ENCODE measurements around the gene ASRGL1.

The ASRGL1 gene

GRCh38 chr11:62400760-62401159, 63.5 kb downstream of the ASRGL1 start:
- no peak for TF ChIP-seq POLR2AphosphoS5 (IDR thresholded peaks at IDR 0.05; ENCODE audit: low read depth, low read length)
- TF ChIP-seq TAF1 (IDR thresholded peaks at IDR 0.05; ENCODE audit: borderline replicate concordance, insufficient read depth, low read length): no peak
- no peak for TF ChIP-seq REST (IDR thresholded peaks at IDR 0.05; ENCODE audit: insufficient read depth in 1 of 2, low read depth in 2 of 2, low read length in 2 of 2)
- no peak for TF ChIP-seq FOXP2 (optimal IDR thresholded peaks at IDR 0.05; ENCODE audit: borderline replicate concordance, extremely low read depth, extremely low read length, insufficient read depth)
- TF ChIP-seq SIN3A (IDR thresholded peaks at IDR 0.05; ENCODE audit: borderline replicate concordance, insufficient read depth, low read length): no peak

- TF ChIP-seq TAF1 (IDR thresholded peaks at IDR 0.05; ENCODE audit: borderline replicate concordance, insufficient read depth, low read length) (no peak), REST (IDR thresholded peaks at IDR 0.05; ENCODE audit: insufficient read depth in 1 of 2, low read depth in 2 of 2, low read length in 2 of 2) (no peak), FOXP2 (optimal IDR thresholded peaks at IDR 0.05; ENCODE audit: borderline replicate concordance, extremely low read depth, extremely low read length, insufficient read depth) (no peak), POLR2AphosphoS5 (IDR thresholded peaks at IDR 0.05; ENCODE audit: low read depth, low read length) (no peak), SIN3A (IDR thresholded peaks at IDR 0.05; ENCODE audit: borderline replicate concordance, insufficient read depth, low read length) (no peak)
Measured at GRCh38 chr11:62401356-62401755, 64.1 kb downstream of the ASRGL1 start.

- TF ChIP-seq SIN3A (IDR thresholded peaks at IDR 0.05; ENCODE audit: borderline replicate concordance, insufficient read depth, low read length) (no peak), TAF1 (IDR thresholded peaks at IDR 0.05; ENCODE audit: borderline replicate concordance, insufficient read depth, low read length) (no peak), POLR2AphosphoS5 (IDR thresholded peaks at IDR 0.05; ENCODE audit: low read depth, low read length) (no peak), REST (IDR thresholded peaks at IDR 0.05; ENCODE audit: insufficient read depth in 1 of 2, low read depth in 2 of 2, low read length in 2 of 2) (no peak), FOXP2 (optimal IDR thresholded peaks at IDR 0.05; ENCODE audit: borderline replicate concordance, extremely low read depth, extremely low read length, insufficient read depth) (no peak)
Measured at GRCh38 chr11:62401811-62402210, 64.6 kb downstream of the ASRGL1 start.

GRCh38 chr11:62402226-62402959, 65.1 kb downstream of the ASRGL1 start:
- TF ChIP-seq SIN3A (IDR thresholded peaks at IDR 0.05; ENCODE audit: borderline replicate concordance, insufficient read depth, low read length) (no peak), FOXP2 (optimal IDR thresholded peaks at IDR 0.05; ENCODE audit: borderline replicate concordance, extremely low read depth, extremely low read length, insufficient read depth) (no peak), REST (IDR thresholded peaks at IDR 0.05; ENCODE audit: insufficient read depth in 1 of 2, low read depth in 2 of 2, low read length in 2 of 2) (no peak), TAF1 (IDR thresholded peaks at IDR 0.05; ENCODE audit: borderline replicate concordance, insufficient read depth, low read length) (no peak), POLR2AphosphoS5 (IDR thresholded peaks at IDR 0.05; ENCODE audit: low read depth, low read length) (no peak)

Data from PFSK-1 (cell line).